Brain microvascular endothelial cell (primary cell): Measurements from ENCODE around the gene ZBTB24.

ENCODE experiments used
- DNase-seq: peaks from one replicate; pipeline ENCODE4 v3.0.0-alpha.2; 2020
- H3K27ac ChIP-seq: fragments of 250-450 bp; sonication (Bioruptor Pico); 2 replicates; pipeline ENCODE4 v1.5.1; 2020; ENCODE audit warnings: mild to moderate bottlenecking, moderate library complexity
- H3K27me3 ChIP-seq: fragments of 250-450 bp; sonication (Bioruptor Pico); replicated peaks from 2 replicates; pipeline ENCODE4 v1.5.1; 2020; ENCODE audit warnings: mild to moderate bottlenecking
- H3K36me3 ChIP-seq: fragments of 250-450 bp; sonication (Bioruptor Pico); replicated peaks from 2 replicates; pipeline ENCODE4 v1.5.1; 2020; ENCODE audit warnings: mild to moderate bottlenecking
- H3K4me3 ChIP-seq: 2 replicates; pipeline ENCODE4 v1.5.1; 2011; ENCODE audit warnings: low read depth, mild to moderate bottlenecking, control low read depth, low read length, moderate library complexity
- in situ Hi-C: cut with HindIII; loops from 2 replicates; pipeline ENCODE4 v1.10.0; 2017; ENCODE audit warnings: low sequenced_read_pairs, low pct_ligation_motif_present
- TF ChIP-seq, protein P1 (sequence below): IDR thresholded peaks from 2 replicates; pipeline ENCODE4 v1.5.1; 2011; ENCODE audit warnings: low read depth, mild to moderate bottlenecking, moderate library complexity, low read length, control low read depth, inconsistent platforms; ENCODE audit errors: missing control alignments

Gene ZBTB24

DNA sequence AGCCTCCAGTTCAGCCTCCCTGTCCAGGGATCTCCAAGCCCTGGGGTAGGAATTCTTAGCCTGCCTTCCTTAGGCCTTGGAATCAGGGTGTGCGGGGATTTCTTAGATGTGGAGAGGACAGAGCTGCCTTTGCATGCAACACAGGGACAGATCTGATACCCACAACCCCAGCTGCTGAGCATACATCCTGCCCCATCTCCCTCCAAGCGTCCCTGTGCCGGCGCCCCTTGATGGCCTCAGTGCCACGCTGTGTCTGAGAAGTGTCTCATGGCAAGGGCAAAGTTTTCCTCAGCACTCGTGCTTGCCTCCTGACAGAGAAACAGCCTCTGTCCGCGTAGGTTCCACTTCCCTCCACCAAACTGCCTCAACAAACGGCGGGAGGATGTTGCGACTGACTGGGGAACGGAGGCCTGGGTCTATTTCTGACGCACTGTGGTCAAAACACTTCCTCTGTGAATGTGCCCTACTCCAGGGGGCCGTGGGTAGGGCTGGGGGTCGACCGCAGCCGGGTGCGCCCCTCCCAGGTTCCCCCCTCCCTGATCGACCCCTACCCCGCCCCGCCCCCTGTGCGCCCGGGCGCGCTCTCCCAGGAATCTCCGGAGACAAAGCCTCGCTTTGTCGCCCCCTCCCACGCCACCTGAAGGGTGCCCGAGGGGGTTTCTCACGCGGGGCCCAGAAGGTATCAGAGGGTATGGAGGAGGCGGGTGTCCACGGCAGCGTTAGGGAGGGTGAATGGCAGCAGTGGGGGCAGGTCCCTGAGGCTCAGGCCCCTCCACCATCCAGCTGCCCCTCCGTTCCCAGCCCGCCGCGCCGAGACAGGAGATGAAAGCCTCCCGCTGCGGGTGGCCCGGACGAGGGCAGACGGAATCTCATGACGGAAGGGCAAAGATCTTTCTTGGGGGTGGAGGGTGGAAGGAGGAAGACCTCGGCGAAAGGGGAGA lies 28.3 kb downstream of the ZBTB24 start:
- H3K27ac ChIP-seq: peak overlapping the region; percentile 45
- peak; percentile 14 for DNase-seq

DNA sequence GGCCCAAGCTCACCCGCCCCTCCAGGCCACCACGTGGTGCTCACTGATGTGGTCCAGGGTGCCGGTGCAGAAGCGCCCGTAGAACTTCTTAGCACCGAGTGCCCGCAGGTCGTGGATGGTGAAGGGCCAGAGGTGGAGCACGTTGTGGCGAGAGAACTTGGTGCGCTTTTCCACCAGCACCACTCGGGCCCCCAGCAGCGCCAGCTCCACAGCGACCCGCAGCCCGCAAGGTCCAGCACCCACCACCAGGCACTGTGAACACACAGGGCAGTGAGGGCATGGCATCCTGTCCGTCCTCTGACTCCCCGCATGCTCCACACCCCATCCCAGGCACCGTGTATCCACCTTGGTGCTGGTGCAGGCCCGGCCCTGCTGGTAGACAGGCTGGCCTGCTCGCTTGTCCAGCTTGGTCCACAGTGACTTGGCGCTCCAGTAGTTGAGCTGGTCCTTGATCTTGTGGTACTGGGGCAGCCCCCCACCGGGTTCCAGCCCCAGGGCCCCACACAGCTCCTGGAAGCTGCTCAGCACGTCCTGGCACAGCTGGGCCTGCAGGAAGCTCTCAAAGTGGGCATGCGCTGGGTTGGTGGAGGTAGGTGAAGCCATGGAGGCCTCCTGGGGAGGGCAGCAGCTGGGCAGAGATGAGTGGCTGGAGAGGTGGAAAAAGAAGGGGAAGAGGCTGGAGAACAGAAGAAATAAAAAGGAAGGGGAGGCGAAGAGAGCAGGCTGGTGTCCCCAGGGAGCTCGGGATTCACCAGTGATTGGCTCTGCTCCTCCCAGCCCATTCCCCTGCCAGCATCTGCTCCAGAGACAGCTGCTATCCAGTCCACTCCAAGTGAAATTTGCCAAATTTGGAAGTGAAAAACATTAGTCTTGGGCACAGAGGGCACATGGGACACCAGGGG lies 29.2 kb downstream of the ZBTB24 start:
- TF ChIP-seq, protein P1, sequence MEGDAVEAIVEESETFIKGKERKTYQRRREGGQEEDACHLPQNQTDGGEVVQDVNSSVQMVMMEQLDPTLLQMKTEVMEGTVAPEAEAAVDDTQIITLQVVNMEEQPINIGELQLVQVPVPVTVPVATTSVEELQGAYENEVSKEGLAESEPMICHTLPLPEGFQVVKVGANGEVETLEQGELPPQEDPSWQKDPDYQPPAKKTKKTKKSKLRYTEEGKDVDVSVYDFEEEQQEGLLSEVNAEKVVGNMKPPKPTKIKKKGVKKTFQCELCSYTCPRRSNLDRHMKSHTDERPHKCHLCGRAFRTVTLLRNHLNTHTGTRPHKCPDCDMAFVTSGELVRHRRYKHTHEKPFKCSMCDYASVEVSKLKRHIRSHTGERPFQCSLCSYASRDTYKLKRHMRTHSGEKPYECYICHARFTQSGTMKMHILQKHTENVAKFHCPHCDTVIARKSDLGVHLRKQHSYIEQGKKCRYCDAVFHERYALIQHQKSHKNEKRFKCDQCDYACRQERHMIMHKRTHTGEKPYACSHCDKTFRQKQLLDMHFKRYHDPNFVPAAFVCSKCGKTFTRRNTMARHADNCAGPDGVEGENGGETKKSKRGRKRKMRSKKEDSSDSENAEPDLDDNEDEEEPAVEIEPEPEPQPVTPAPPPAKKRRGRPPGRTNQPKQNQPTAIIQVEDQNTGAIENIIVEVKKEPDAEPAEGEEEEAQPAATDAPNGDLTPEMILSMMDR: no peak
- Histone ChIP-seq H3K27ac (no peak overlapping the region), H3K36me3 (peaks cover 31% of the 10 kb centered on the region), H3K4me3 (peak overlapping the region; percentile 88), H3K27me3 (no peaks in the 10 kb centered on the region)
- in situ Hi-C loops: no loop called here
- DNase-seq: no peak

More for the DNA sequence above, 28.3 kb downstream of the ZBTB24 start:
- H3K27me3 ChIP-seq: no peaks in the 10 kb centered on the region
- peak overlapping the region; percentile 88 for H3K4me3 ChIP-seq
- in situ Hi-C loops: no loop called here
- TF ChIP-seq, protein P1: no peak
- peaks cover 24% of the 10 kb centered on the region for H3K36me3 ChIP-seq

DNA sequence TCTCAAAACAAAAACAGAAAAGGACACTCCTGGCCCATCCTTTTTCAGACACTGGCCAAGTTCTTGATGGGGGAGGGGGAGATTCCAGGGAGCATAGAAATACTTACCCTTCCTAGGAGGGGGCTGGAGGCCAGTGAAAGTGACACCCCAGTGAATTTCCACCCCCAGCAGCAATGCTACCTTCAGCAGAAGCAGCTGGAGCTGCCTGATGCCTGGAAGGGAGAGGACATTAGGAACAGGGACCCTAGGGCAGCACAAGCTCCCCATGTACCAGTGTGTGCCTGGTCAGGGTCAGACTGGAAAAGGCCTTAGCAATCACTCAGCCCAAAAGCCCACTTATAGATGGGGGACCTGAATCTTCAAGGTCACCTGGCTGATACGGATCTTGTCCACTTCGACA lies 29.9 kb downstream of the ZBTB24 start:
- Histone ChIP-seq H3K27me3 (no peaks in the 10 kb centered on the region), H3K4me3 (no peak overlapping the region), H3K36me3 (peaks cover 37% of the 10 kb centered on the region), H3K27ac (no peak overlapping the region)
- DNase-seq: no peak
- TF ChIP-seq, protein P1: no peak
- in situ Hi-C loops: no loop called here

DNA sequence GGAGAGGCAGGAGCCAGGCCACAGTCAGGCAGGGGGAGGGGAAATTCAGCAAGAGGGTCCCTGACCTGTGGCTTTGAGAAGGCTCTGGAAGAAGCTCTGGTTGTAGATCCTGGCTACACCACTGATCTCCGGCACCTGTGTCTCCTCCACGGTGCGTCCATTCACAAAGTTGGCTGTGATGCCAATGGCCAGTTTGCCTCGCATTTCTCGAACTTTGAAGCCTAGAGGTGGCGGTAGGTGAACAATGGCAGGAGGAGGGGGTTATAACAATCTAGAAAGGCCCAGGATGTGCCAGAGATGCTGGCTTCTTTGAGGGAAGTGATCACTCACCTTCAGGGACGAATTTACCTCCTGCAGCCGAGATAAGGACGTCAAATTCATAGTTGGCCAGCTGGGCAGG lies 30.8 kb downstream of the ZBTB24 start:
- H3K4me3 ChIP-seq: no peak overlapping the region
- H3K27me3 ChIP-seq: no peaks in the 10 kb centered on the region
- no peak for DNase-seq
- in situ Hi-C loops: no loop called here
- peaks cover 37% of the 10 kb centered on the region for H3K36me3 ChIP-seq
- H3K27ac ChIP-seq: no peak overlapping the region
- TF ChIP-seq, protein P1: no peak

DNA sequence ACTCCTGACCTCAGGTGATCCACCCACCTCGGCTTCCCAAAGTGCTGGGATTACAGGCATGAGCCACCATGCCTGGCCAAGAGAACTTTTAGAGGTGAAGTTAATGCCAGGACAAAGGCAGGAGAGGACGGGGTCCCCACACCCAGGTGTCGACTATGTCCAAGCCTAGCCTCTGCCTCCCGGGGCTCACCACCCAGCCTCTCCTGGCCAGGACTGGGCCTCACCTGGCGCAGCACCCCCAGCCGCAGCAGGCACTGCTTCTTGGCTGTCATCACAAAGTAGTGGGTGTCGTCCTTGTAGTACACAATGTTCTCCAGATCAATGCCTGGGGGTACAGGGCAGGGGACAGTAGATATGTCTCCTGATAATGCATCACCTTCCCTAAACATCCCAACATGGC lies 31.6 kb downstream of the ZBTB24 start:
- Histone ChIP-seq H3K27ac (no peak overlapping the region), H3K4me3 (no peak overlapping the region), H3K27me3 (no peaks in the 10 kb centered on the region), H3K36me3 (peaks cover 45% of the 10 kb centered on the region)
- in situ Hi-C loops: no loop called here
- TF ChIP-seq, protein P1: no peak
- DNase-seq: no peak
